Upper lobe of left lung (tissue), 6 donors: ENCODE measurements around the gene TMEM44. TPM values are rescaled to one million over a fixed set of nuclear protein-coding genes. Genes with fewer than 3 reads are reported as not detected.
"Not testable (repeated sequence)": the region's sequence is repeated elsewhere in the genome, so short reads cannot be mapped to it uniquely, and the experiment has no call there.

Experiments
- ATAC-seq, 2 donors: fragments of 200-7000 bp; cut with Tn5 transposase; one replicate each; pipeline ENCODE4 v1.9.1; 2022; ENCODE audit warnings: mild to moderate bottlenecking in 2 of 2, moderate library complexity in 2 of 2; ENCODE audit not compliant: low FRiP score in 2 of 2
- DNase-seq, 2 donors: peaks; one replicate each; pipeline ENCODE4 v3.0.0-alpha.2; 2019 to 2020
- H3K27ac ChIP-seq, 4 donors: fragments of 200-600 bp; sonication (generic); one replicate each; pipeline ENCODE4 v1.5.1; 2016 to 2019
- H3K27me3 ChIP-seq, 4 donors: fragments of 200-600 bp; sonication (generic); one replicate each; pipeline ENCODE4 v1.5.1; 2017 to 2019
- H3K36me3 ChIP-seq, 4 donors: fragments of 200-600 bp; sonication (generic); one replicate each; pipeline ENCODE4 v1.5.1; 2016 to 2019
- H3K4me1 ChIP-seq, 4 donors: fragments of 200-600 bp; sonication (generic); one replicate each; pipeline ENCODE4 v1.5.1; 2018 to 2019
- H3K4me3 ChIP-seq, 4 donors: fragments of 200-600 bp; sonication (generic); one replicate each; pipeline ENCODE4 v1.5.1; 2017 to 2019; ENCODE audit warnings: mild to moderate bottlenecking in 2 of 4, moderate library complexity in 1 of 4
- H3K9me3 ChIP-seq, 4 donors: fragments of 200-600 bp; sonication (generic); one replicate each; pipeline ENCODE4 v1.5.1; 2018 to 2019
- EP300 ChIP-seq, 4 donors: sonication (generic); formaldehyde crosslinking; IDR thresholded peaks; one replicate each; pipeline ENCODE4 v1.5.1; 2017; ENCODE audit warnings: antibody characterized with exemption in 4 of 4, control low read depth in 2 of 4
- POLR2A ChIP-seq, 4 donors: fragments of 450-650 bp; IDR thresholded peaks; one replicate each; pipeline ENCODE4 v1.5.1; 2016 to 2017; ENCODE audit warnings: antibody characterized with exemption in 4 of 4, mild to moderate bottlenecking in 2 of 4
- POLR2AphosphoS5 ChIP-seq, 2 donors: sonication (generic); formaldehyde crosslinking; IDR thresholded peaks; one replicate each; pipeline ENCODE4 v1.5.1; 2017; ENCODE audit warnings: antibody characterized with exemption in 2 of 2
- WGBS, 2 donors: methylation state at CpG; one replicate each; pipeline ENCODE4 v1.1.5; 2017 to 2018; 5-methylcytosine and 5-hydroxymethylcytosine counted together
- total RNA-seq, 6 donors: library from RNA; depleted of rRNA in 4 of 6; stranded (reverse); fragments of >200 nt in 4 of 6; gene quantifications; one replicate each; pipeline versions ENCODE4 v1.1.0 to v1.2.1, GENCODE V29; 2016 to 2021
- TF ChIP-seq, protein P1 (sequence below), 6 experiments: fragments of 450-650 bp in 4 of 6; fragments of 200-600 bp in 2 of 6; sonication (generic) in 2 of 6; IDR thresholded peaks; one replicate each; pipeline ENCODE4 v1.5.1; 2016 to 2019; ENCODE audit warnings: antibody characterized with exemption in 6 of 6
- donor health status: DM: no; HTN: no; CAD: no; lungs with moderate emphysema.
- donor health status: DM: no; HTN: yes; CAD: no; lungs with severe emphysema.

TMEM44 gene
- total RNA-seq, 6 donors from 2014 or later, result 12.9 to 39.3 (median 22.1) TPM

DNA sequence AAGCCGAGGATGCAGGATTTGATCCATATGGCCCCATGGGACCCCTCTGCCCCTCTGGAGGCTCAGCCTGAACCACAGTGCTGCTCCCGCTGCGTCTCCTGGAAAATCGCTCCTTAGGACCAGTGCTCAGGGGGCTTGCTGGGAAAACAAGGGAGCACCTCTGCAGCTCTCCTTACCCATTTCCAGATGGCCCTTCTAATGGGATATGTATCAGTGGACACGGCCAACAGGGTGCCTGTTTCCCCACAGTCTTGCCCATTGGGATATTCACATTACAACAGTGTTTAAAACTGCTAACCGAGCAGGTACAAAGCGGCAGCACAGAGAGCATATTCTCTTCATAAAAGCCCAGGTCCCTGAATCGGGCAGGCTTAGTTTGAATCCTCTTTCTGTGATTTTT lies 27.1 kb downstream of the TMEM44 start:
- no peak overlapping the region for H3K4me3 ChIP-seq
- H3K36me3 ChIP-seq, result peaks cover 0 to 69% (median 7%) of the 10 kb centered on the region in 4 donors
- no peaks in the 10 kb centered on the region for H3K27me3 ChIP-seq
- 83 to 99% methylated on average over 5 to 8 of the region's 8 CpGs for WGBS, 2 donors
- ATAC-seq (no peak), DNase-seq (no peak)
- H3K4me1 ChIP-seq, result peaks cover 0 to 14% (median 0%) of the 10 kb centered on the region in 4 donors
- no peaks in the 10 kb centered on the region for H3K9me3 ChIP-seq
- no peak overlapping the region for H3K27ac ChIP-seq
- TF ChIP-seq POLR2A (IDR thresholded peaks at IDR 0.05) (no peak), EP300 (IDR thresholded peaks at IDR 0.05) (no peak), POLR2AphosphoS5 (IDR thresholded peaks at IDR 0.05) (no peak)
- TF ChIP-seq, protein P1, sequence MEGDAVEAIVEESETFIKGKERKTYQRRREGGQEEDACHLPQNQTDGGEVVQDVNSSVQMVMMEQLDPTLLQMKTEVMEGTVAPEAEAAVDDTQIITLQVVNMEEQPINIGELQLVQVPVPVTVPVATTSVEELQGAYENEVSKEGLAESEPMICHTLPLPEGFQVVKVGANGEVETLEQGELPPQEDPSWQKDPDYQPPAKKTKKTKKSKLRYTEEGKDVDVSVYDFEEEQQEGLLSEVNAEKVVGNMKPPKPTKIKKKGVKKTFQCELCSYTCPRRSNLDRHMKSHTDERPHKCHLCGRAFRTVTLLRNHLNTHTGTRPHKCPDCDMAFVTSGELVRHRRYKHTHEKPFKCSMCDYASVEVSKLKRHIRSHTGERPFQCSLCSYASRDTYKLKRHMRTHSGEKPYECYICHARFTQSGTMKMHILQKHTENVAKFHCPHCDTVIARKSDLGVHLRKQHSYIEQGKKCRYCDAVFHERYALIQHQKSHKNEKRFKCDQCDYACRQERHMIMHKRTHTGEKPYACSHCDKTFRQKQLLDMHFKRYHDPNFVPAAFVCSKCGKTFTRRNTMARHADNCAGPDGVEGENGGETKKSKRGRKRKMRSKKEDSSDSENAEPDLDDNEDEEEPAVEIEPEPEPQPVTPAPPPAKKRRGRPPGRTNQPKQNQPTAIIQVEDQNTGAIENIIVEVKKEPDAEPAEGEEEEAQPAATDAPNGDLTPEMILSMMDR (IDR thresholded peaks at IDR 0.05), result no peak

DNA sequence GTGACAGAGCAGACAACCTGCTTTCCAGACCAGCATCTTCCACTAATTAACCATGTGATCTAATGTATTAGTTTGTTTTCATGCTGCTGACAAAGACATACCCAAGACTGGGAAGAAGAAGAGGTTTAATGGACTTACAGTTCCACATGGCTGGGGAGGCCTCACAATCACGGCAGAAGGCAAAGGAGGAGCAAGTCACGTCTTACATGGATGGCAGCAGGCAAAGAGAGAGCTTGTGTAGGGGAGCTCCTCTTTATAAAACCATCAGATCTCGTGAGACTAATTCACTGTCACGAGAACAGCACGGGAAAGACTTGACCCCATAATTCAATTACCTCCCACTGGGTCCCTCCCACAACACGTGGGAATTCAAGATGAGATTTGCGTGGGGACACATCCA lies 27.9 kb downstream of the TMEM44 start:
- 93 to 95% methylated on average over 7 of the region's 7 CpGs for WGBS, 2 donors
- H3K9me3 ChIP-seq, DNase-seq, H3K27ac ChIP-seq, ATAC-seq, H3K4me3 ChIP-seq, H3K27me3 ChIP-seq: not testable (repeated sequence)
- Histone ChIP-seq H3K36me3 (peaks cover 0 to 68% (median 7%) of the 10 kb centered on the region in 4 donors), H3K4me1 (peaks cover 0 to 14% (median 0%) of the 10 kb centered on the region in 4 donors)

DNA sequence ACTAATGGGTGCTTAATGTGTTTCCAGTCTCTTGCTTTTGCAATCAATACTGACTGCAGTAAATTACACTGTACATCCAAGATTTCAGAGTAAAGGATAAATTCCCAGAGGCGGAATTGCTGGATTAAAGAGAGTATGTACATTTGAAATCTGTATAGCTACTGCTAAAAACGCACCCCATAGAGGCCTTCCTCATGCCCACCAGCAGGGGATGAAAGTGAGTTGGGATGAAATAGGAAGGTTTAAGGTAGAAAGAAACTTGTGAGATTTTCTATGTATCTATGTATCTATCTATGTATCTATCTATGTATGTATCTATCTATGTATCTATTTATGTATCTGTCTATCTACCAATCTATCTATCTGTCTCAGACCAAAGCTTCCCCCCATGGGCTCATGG lies 28.4 kb downstream of the TMEM44 start:
- Histone ChIP-seq H3K4me3 (no peak overlapping the region), H3K4me1 (peaks cover 0 to 14% (median 0%) of the 10 kb centered on the region in 4 donors), H3K27ac (no peak overlapping the region), H3K27me3 (no peaks in the 10 kb centered on the region), H3K36me3 (peaks cover 0 to 64% (median 7%) of the 10 kb centered on the region in 4 donors), H3K9me3 (no peaks in the 10 kb centered on the region)
- WGBS, 2 donors, result 82 to 89% methylated on average over 2 of the region's 2 CpGs
- ATAC-seq (no peak), DNase-seq (no peak)
- TF ChIP-seq POLR2AphosphoS5 (IDR thresholded peaks at IDR 0.05), result no peak
- TF ChIP-seq, protein P1 (IDR thresholded peaks at IDR 0.05), result peak in 1 of 6 experiments; percentile 24

DNA sequence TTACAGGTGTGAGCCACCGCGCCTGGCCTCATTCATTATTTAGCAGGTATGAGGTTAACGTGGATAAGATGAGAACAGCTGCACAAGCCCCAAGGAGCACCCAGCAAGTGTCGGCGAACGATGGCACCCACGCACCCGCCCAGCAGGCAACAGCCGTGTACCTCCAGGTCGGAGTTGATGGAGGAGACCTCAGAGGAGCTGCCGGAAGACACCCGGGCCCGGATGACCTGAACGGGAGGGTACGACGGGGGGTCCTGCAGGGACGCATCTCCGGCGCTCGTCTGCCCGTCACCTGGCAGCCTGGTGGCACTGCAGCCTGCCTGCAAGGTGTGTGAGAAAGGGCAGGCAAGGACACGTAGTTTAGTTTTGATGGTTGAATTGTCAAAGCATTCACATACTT lies 29.1 kb downstream of the TMEM44 start:
- H3K9me3 ChIP-seq, result no peaks in the 10 kb centered on the region
- H3K4me1 ChIP-seq, result peaks cover 0 to 14% (median 0%) of the 10 kb centered on the region in 4 donors
- DNase-seq (peak in 1 of 2 donors; percentile 74), ATAC-seq (no peak)
- peaks cover 0 to 57% (median 8%) of the 10 kb centered on the region in 4 donors for H3K36me3 ChIP-seq
- H3K4me3 ChIP-seq, result no peak overlapping the region
- no peaks in the 10 kb centered on the region for H3K27me3 ChIP-seq
- no peak for TF ChIP-seq POLR2A (IDR thresholded peaks at IDR 0.05)
- TF ChIP-seq, protein P1 (IDR thresholded peaks at IDR 0.05), result no peak
- TF ChIP-seq EP300 (IDR thresholded peaks at IDR 0.05), result no peak
- no peak for TF ChIP-seq POLR2AphosphoS5 (IDR thresholded peaks at IDR 0.05)
- WGBS, 2 donors, result 93 to 96% methylated on average over 19 to 22 of the region's 22 CpGs
- no peak overlapping the region for H3K27ac ChIP-seq

DNA sequence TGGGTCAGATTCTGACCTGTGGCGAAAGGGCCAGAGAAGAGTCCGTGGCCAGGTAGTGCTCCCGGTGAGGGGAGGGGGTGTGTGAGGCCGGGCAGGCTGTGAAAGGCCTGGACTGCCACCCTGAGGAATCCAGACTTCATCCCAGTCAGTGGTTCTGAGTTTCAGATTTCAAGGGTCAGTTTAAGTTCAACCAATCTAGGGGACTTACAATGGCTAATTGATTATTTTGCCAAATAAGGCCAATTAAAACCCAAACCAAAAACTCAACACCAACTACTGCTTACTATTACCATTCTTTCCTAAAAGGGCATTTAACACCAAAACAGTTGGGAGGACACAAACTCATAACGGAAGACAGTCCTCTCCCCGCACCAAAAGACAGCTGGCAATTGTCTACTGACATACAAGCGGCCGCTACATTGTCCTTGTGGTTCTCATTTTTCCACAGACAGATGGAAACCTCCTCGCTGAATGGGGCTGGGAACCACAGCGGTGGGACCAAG lies 30.5 kb downstream of the TMEM44 start:
- 80 to 90% methylated on average over 10 of the region's 10 CpGs for WGBS, 2 donors
- TF ChIP-seq POLR2AphosphoS5 (IDR thresholded peaks at IDR 0.05), result no peak
- TF ChIP-seq, protein P1 (IDR thresholded peaks at IDR 0.05), result no peak
- TF ChIP-seq EP300 (IDR thresholded peaks at IDR 0.05), result no peak
- TF ChIP-seq POLR2A (IDR thresholded peaks at IDR 0.05), result no peak
- H3K36me3 ChIP-seq, result peaks cover 0 to 43% (median 11%) of the 10 kb centered on the region in 4 donors
- no peaks in the 10 kb centered on the region for H3K27me3 ChIP-seq
- no peaks in the 10 kb centered on the region for H3K9me3 ChIP-seq
- no peak overlapping the region for H3K4me3 ChIP-seq
- no peak for ATAC-seq
- no peak overlapping the region for H3K27ac ChIP-seq
- H3K4me1 ChIP-seq, result peaks cover 0 to 5% (median 0%) of the 10 kb centered on the region in 4 donors
- no peak for DNase-seq
